GM11168 (cell line): ENCODE measurements around the gene BMP7.
"Not testable (repeated sequence)": the region's sequence is repeated elsewhere in the genome, so short reads cannot be mapped to it uniquely, and the experiment has no call there.

Source experiments
- in situ Hi-C: fragments of 300-500 bp; cut with MboI; formaldehyde crosslinking; loops from one replicate; pipeline ENCODE4 v1.12.0; 2022; ENCODE audit warnings: low sequenced_read_pairs; ENCODE audit not compliant: unreplicated experiment

The BMP7 gene

DNA sequence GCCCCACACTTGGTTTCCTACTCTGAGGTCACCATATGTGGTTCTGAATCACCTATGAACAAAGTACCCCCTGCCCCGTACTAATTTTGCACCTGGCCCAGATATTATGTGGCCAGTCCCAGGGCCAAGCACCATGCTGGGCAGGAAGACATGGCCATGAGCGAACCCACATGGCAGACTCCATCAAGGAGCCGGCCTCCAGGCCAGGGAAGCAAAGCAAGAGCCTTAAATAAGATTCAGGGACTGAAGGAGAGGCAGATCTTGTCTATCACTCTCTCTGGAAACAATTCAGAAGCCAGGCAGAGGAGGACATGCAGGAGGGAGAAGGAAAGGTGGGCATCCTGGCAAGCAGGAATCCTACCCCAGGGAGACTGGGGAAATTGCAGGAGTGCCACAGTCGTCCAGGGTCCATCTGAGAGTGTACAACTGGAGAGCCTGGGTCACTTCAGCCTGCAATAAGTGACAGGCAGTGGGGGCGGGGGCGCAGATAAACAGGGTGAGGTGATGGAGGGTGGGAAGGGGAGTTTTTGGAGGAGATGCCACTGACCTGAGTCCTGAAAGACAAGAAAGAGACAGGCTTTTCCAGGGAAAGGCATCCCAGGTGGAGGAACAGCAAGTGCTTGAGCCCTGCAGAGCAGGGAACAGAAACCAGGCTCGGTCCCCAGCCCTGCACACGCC is 2.1 kb upstream of the BMP7 start:
- in situ Hi-C loops, result no loop called here

DNA sequence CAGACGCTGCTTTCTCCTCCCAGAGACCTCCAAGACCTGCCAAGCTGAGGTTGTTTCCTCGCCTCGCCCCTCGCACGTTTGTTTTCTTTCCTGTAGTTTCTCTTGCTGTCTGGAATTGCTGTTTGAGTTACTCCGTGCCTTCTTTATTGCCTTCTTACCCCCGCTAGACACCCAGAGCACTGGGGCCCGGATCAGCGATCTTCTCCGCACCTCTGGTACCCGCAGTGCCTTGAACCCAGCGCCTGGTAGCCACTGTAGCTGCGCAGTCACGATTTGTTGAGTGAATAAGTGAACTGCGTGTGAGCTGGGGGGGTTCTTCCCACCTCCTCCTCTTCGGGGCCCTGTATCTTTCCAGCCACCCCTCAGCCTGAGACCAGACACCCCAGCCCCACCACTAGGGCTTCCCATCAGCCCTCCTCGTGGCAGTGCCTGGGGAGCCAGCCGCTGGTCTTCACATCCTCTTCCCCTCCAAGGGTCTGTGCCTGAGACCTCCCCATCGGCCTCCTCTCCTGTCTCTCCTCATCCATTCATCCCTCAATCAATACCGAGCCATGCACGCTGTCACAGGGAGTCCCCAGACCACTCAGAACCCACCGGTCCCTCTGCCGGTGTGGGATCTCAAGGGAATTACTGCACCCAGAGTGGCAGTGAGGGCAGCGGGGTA is 849 bp upstream of the BMP7 start:
- in situ Hi-C loops, result no loop called here

DNA sequence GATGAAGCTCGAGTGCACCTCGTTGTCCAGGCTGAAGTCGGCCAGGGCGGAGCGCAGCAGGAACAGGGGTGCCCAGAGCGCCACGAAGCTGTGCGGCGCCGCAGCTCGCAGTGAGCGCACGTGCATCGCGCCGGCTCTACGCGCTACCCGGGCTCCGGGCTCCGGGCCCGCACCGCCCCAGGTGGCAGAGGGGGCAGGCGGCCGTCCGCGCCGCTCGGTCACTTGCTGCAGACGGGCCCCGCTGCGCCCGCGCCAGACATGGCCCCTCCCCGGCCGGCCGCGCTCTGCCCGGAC is 497 bp downstream of the BMP7 start:
- in situ Hi-C loops, result no loop called here

DNA sequence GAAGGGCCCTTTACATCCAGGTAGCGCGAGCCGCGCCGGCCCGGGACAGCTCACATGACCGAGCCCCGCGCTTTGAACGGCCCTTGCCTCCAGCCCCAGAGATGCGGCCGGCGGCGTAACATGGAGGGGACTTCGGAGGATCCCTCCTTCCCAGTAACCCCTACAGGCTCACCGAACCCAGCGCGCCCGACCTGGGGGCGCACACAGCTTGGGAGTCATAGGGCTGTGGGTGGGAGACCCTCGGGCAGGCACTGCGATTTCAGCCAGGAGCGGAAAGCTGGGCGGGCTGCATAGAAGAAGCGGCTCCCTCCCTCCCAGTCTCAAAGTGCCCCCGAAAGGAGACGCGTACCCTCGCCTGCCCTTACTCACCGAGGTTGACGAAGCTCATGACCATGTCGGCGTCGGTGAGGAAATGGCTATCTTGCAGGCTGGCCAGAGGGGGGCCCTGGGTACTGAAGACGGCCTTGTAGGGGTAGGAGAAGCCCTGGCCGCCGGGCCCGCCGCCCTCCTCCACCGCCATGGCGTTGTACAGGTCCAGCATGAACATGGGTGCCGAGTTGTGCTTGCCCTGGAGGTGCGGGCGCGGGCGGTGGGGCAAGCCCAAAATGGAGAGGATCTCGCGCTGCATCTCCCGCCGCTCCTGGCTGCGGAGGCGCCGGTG is 975 bp downstream of the BMP7 start:
- in situ Hi-C loops, result no loop called here

DNA sequence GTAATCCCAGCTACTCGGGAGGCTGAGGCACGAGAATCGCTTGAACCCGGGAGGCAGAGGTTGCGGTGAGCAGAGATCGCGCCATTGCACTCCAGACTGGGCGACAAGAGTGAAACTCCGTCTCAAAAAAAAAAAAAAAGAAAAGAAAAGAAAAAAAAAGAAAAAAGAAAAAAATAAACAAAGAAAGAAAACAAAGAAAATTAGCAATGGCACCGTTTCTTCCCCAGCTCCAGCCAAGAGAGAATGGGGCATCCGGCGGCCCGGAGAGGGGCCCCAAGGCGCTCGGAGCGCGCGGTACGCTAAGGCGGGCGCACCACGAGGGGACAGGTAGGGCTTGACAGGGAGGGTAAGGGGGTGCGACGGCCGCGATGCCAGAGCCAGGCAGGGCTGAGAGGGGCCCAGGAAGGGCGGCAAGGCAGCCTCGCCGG is 1.5 kb downstream of the BMP7 start:
- in situ Hi-C loops, result not testable (repeated sequence)

DNA sequence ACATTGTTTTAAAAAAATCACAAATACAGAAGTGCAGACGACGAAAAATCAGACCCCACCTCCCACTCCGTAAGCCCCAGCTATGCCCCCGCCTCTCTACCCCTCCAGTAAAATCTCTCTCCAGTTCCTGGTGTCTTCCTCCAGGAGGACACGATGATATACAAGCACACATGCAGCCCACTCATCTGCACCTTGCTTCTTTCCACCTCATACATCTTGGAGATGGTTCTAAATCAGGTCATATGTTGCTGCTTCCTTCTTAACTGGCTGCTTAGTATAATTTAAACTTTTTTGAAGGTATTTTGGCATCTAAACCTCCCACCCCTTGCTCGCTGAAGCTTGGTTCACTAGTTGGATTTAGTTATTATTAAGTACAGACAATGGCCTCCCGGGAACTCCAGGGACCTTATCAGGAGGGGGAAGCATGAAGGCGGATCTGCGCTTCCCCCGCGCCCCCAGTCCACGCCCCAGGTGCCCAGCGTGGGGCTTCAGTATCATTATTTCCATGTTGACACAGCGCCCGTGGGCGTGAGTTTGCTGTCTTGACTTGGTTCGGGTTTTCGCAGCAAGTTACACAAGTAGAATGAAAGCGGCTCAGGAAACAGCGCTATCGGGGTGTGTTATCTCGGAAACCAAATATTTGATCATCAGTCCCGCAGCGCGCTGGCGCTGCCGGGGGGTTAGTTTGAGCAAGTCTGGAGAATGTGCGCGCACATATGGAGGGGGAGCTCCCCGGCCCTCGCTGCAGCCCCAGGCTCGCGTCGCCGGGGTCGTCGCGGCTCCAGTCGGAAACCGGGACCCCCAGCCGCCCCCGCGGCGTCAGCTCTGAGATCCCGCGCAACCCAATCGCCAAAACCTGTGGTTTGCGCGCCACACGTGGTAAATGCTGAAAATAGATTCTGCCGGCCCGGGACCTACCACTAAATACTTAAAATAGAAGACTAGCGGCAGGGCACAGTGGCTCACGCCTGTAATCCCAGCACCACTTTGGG is 2.3 kb downstream of the BMP7 start:
- in situ Hi-C loops, result no loop called here

DNA sequence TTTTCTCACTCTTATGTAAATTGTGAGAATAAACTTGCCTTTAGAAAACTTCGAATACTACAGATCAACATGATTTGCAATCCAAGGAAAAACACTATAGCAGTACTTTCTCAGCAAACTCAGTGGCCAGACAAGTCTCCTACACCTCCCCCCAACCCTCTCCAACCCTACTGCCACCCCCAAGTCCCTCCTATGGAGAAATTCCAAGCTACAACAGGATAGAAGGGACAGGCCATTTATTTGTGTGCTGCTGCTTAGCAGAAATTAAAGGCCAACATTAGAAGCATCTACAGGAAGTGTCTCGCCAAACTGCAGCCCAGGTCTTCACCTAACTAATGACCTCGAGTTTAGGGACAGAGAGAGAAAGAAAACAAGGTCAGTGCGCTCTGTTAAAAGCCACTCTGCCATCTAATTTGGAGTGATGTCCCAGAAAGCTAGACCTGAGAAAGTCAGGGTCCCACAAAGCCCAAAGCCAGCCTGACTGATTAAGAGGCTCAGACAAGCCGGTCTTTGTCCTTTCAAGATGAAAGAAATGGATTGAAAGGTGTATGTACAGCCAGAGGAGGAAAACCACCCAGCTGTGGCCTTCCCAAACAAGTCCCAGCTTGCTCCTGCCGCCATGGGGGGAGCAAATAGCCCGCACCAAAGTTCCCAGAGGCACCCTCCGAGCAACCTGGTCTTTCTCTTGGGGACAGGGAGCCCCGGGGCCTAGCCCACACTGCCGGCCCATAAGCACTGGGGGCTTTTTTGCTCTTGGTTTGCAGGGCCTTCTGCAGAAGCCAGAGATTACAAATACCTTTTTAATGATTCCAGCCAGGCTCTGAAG is 3.4 kb downstream of the BMP7 start:
- in situ Hi-C loops, result no loop called here

DNA sequence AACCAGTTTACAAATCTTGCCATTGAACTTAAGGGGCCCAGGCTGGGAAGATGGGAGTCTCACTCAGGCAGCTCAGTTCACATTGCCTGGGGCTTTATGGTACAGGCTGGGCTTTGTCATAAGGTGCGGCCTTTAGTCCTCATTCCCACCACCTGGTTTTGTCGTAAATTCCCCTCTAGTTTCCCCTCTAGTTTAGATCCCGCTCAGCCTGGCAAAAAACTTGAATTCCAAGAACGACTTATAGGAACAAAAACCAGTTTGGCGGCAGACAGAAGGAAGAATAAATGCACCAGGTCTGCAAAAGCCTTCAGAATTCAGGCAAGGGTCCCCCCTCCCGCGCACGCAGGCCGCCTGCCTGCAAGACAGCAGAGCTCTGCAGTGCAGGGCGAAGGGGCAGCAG is 4.1 kb downstream of the BMP7 start:
- in situ Hi-C loops, result no loop called here

DNA sequence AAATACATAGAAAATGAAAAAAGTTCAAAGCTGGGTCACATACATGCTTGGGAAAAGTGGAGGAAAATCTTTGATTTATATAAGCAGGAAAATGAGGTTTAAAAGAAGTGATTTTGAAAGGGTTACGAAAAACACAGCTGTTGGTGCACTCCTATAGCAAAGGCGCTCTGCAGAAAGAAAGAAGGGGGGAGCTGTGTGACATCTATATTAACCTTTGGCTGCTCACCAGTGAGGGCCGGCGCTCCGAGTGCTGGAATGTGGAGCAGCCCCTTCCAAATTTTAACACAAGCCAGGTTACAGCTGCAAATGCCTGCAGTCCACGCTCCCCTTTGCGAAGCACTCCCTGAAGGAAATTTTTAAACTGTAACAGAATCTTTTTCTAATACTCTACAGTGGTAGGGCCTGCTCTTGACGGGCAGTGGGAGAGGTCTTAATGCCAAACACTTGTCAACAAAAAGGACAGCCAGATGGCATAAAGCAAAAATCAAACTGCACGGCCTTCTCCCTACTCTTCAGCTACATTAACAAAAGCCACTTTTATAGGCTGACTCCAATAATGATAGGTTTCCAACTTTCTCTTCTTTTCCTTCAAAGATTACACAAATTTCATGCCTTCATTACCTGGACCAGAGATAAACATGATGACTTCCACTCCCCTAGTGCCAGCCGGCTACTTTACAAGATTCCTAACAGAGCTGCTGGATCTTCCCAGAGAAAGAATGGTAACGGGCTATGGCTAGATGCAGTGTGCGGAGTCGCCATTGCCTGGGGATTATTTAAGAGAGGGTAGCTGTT is 4.8 kb downstream of the BMP7 start:
- in situ Hi-C loops, result no loop called here

DNA sequence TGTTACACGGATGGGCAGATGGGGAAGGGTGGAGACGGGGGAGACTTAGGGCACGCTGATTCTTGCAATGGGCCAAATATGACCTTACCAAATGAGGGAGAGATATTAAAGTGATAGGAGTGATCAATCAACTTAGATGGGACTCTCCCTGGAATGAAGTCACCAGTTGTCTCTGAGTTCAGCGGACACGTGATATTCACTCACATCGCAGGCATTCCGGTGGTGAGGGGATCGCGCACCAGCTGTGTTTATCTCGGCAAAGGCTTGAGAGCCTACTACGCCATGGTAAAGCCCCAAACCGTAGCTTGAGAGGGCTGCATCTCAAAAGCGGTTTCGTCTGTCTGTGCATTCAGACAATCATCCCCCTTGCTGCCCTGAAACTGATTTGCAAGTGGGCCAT is 5.5 kb downstream of the BMP7 start:
- in situ Hi-C loops, result no loop called here

DNA sequence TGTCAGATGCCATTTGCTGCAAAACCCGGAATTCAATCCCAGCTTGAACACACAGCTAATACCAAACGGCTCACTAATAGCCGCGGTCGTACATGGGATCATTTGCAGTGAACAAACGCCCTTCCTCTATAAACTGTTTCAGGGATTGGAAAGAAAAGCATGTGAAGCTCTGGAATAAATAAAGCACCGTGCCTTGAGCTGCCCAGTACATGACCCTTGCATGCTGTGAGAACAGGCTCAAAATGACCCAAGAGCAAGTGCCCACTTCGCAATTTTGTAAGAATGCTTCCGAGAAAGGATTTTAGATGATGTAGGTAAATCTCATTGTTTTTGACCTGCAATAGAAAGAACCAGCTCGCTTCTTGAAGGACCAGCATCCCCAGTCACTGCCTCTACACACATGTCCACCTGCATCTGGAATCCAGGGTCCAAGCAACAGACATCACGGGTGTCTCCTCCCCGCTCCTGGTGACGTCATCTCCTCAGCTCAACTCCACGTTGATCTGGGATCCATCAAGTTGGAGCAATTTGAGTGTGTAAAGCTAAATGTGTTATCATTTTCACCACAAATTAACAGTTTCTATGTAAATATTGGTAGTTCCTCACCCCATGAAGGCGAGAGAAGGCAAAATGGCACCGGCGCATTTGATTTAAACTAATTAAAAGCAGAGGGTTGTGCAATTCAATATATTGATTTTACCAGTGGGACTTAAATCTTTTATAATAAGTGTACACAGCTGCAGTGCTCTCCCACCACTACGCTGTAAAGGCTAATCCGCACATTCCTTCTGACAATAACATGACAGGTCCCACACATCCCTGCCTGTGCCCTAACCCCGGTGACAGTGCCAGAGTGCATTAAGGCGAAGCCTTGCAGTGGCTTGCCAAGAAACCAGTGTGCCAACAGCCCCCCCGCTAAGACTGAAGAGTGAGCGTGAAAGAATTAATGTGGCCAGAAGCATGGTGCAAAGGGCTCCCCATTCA is 6.2 kb downstream of the BMP7 start:
- in situ Hi-C loops, result no loop called here

DNA sequence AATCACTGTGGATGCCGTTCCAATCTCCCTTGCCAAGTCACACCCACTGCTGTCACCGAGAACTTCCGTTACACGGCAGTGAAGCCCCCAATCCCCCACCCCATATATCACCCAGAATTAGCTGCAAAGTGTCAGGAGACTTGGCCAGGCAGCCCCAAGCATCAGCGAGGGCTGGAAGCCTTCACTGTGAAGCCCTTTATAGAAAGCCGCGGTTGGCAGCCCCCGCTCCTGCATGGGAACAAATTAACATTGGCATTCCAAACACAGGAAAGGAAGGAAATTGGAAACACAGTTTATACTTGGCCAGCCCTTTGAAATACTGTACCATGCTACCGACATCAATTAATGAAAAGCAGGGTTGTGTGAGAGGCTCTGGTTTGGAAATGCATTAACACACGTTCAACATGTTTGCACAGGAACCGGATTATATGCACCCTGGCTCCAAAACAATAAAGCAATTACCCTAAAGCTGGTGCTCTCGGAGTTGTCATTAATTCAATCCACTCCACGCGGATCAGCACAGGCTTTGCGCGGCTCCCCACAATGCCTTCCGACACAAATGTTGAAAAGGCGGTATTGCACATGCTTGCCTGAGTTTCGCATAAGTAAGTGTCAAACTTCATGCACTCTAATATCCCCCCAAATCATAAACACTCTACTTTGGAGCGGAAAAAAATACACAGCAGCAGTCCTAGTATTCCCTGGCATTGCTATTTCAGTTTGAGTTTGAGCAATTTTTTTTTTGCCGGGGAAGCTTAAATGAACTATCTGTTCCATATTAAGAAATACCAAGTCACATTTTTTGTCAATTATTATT is 7.1 kb downstream of the BMP7 start:
- in situ Hi-C loops, result no loop called here

DNA sequence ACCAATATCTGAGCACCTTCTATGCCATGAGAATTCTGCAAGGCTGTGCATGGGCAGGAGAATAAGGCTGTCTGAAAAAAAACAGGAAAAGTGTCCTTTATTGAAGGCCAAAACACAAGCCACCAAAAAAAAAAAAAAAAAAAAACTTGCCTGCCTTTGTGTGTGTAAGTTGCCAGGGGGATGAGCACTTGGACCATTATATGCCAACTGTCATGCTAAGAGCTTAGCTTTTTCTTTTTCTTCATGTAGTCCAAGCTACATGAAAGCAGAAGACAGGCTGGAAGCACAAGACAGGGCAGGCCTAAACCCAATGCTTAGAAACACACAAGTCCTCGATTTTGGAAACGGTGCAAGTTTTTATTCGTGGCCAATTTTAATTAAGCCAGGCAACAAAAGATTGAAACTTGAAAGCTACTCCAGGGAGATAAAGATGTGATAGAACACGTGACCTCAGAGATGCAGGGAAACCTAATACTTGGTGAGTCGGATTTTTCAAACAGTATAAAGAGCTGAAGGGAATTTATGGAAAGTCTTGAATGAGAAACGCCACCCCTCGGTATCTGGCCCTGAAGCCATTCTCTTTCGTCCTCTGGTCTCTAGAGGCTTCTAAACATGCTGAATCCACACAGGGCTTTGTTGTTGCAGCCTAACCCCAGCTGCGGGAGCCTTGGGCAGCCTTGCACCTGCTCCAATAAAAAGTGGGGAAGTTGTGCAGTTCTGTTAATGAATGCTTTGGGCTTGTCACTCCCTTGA is 8.6 kb downstream of the BMP7 start:
- in situ Hi-C loops, result no loop called here

DNA sequence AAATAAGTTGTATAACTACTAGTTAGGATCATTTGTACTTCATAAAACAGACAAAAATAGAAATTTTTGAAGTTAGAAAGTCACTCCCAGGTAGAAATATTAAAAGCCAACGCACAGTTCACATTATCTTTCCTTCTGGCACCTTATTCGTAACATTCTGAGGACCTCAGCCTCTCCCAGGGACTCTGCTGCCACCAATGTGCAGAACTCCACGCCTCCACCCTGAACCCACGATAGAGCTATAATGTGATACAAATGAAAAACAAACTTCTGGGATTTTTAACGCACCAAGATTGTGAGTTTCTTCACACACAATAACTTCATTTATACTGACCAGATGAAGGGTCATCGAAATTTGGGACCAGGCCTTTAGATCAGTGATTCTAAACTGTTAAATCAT is 9.5 kb downstream of the BMP7 start:
- in situ Hi-C loops, result no loop called here

DNA sequence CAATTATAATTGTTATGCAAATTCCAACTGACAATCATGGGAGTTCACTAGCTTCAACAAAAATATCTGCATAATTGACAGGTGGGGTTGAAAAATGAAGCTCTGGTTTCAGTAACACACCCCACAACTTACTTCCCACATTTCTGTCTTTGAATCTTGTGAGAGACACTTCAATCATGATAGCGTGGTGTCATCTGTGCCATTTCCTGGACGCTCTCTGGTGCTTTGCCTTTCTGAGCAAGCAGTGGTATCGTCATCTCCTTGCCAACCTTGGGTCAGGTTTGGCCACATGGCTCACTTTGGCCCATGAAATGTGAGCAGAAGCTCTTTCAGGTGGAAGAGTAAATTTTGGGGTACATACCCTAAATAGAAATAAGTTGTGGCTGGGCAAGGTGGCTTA is 10.2 kb downstream of the BMP7 start:
- in situ Hi-C loops, result no loop called here

DNA sequence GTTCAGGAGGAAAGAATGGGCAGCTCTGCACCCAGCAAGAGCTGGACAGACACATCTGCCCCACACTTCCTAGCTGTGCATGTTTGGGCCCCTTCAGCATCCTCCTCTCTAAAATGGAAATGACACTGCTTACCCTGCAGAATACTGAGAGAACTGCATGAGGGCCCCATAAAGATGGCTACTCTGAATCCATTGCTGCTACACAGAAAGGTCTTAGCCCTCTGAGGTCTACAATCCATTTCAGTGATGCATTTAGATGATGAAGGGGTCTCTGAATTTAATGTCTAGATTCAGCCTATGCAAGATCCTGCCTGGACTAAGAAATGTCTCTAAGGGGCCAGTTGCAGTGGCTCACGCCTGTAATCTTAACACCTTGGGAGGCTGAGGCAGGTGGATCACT is 11.3 kb downstream of the BMP7 start:
- in situ Hi-C loops, result no loop called here
